ENCODE data around the gene NXNL2. TPM values are rescaled to one million over a fixed set of nuclear protein-coding genes. Genes with fewer than 3 reads are reported as not detected.

The NXNL2 gene
- polyA plus RNA-seq, 3 donors, result 0.06 to 0.39 TPM; not detected in 1

GRCh38 chr9:88528080-88528790, 6.7 kb upstream of the NXNL2 start:
- WGBS, 3 donors, result 69 to 81% (median 78%) methylated on average over 6 of the region's 6 CpGs
- H3K27ac ChIP-seq (ENCODE audit: low read depth, low read length), result no peak overlapping the region

GRCh38 chr9:88529496-88529895, 5.5 kb upstream of the NXNL2 start:
- WGBS, 3 donors, result 81 to 83% (median 83%) methylated on average over 6 of the region's 6 CpGs
- no peak overlapping the region for H3K27ac ChIP-seq (ENCODE audit: low read depth, low read length)

DNA sequence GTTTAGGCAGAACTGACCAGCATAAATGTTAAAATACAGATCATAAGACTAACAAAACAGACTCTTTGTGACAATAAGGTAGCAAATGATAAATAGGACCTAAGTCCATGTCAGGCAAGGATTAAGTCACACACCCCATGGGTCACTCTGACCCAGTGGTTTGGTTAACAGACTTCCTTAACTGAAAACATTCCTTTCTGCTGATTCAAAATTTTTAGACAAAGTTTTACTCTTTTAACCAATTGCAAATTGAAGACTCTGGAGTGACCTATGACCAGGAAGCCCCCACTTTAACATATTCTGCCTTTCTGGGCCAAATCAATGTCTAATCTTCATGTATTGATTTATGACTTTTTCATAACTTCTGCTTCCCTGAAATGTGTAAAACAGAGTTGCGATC, 4.9 kb upstream of the NXNL2 start:
- no peak overlapping the region for H3K27ac ChIP-seq (ENCODE audit: low read depth, low read length)
- 34 to 54% (median 50%) methylated on average over 1 of the region's 1 CpG for WGBS, 3 donors

GRCh38 chr9:88531920-88532698, 2.9 kb upstream of the NXNL2 start:
- WGBS, 3 donors, result 16 to 22% (median 21%) methylated on average over 31 of the region's 31 CpGs
- H3K27ac ChIP-seq (ENCODE audit: low read depth, low read length), result no peak overlapping the region

- 1 to 2% (median 2%) methylated on average over 40 to 41 of the region's 41 CpGs for WGBS, 3 donors
- no peak overlapping the region for H3K27ac ChIP-seq (ENCODE audit: low read depth, low read length)
Measured at GRCh38 chr9:88533951-88534455, 975 bp upstream of the NXNL2 start.

DNA sequence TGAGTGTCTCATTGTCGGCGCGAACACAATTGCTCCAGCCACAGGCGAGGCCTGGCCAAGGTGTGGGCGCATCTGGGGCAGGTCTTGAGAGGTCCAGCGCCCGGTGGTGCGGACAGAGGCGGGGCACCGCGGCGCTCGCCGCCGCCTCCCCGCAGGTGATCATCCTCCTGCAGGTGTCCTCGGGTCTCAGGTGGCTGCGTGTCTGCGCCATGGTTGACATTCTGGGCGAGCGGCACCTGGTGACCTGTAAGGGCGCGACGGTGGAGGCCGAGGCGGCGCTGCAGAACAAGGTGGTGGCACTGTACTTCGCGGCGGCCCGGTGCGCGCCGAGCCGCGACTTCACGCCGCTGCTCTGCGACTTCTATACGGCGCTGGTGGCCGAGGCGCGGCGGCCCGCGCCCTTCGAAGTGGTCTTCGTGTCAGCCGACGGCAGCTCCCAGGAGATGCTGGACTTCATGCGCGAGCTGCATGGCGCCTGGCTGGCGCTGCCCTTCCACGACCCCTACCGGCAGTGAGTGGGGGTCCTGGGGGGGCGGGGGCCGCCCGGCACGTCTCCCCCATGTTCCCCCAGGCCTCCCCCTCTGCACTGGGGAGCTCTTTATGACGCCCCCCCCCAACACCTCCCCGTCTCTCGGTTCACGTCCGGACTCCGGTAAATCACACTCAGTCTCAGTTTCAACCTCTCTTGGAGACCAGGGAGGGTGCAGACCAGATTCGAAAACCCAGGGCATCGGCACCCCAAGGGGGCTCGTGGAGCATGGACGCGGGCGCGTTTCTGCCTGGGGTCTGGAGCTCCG, 446 bp downstream of the NXNL2 start:
- H3K27ac ChIP-seq (ENCODE audit: low read depth, low read length), result no peak overlapping the region
- WGBS, 3 donors, result 4 to 5% (median 4%) methylated on average over 63 to 75 of the region's 75 CpGs

GRCh38 chr9:88536023-88536324, 996 bp downstream of the NXNL2 start:
- 14 to 21% (median 16%) methylated on average over 18 of the region's 18 CpGs for WGBS, 3 donors
- no peak overlapping the region for H3K27ac ChIP-seq (ENCODE audit: low read depth, low read length)

DNA sequence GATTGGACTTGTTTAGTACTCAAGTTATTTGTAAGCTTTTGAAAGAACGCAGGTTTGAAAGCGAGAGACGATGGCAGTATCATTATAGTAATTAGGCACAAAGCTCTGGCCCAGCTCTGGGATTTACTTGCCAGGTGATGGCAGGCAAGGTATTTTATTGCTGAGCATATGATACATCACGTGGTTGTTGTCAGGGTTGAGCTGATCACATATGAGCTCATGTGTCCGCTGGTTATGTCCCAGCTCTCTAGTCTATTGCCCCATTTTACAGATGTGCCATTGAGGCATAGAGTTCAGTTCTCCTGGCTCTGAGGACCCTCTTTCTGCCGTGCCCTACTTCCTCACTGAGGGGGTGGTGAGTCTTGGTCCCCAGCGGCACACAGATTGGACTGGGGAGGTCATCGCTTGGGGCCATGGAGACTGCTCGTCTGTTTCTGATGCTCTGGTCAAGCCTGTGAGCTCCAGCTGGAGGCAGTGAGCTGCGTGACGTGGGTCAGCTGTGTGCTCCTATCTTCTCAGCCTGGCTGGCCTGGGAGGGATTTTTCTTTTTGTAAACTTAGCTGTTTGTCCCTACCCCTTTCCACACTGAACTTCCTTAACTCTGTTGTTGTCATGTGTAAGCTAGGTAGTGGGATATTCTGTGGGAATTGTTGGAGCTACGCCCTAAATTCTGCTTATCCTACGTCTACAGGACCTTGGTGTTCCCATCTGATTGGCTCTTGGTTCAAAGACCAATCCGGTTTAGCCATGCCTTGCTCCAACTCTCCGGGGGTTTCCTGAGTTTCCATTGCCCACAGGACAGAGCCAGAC, 2.2 kb downstream of the NXNL2 start:
- no peak overlapping the region for H3K27ac ChIP-seq (ENCODE audit: low read depth, low read length)
- 62 to 74% (median 71%) methylated on average over 15 of the region's 15 CpGs for whole genome bisulfite sequencing, 3 donors

DNA sequence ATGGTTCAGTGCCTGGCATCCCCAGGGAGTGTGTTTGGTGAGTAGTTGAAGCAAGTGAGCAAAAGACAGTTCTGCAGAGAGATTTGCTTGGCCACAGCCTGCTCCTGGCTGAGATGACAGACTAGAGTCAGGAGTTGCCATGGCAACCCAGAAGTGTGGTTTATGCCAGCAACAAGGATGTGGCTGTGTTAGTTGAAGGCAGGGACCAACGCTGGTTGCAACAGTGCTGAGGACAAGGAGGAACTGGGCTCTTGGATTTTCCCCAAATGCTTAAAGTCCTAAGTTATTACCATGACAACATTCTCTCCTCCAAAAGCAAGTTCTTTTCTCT, 2.7 kb downstream of the NXNL2 start:
- 0 to 12% (median 6%) methylated on average over 1 of the region's 1 CpG for WGBS, 3 donors
- H3K27ac ChIP-seq (ENCODE audit: low read depth, low read length), result no peak overlapping the region

GRCh38 chr9:88538311-88539085, 3.5 kb downstream of the NXNL2 start:
- no peak overlapping the region for H3K27ac ChIP-seq (ENCODE audit: low read depth, low read length)
- 81 to 88% (median 85%) methylated on average over 10 of the region's 10 CpGs for WGBS, 3 donors

DNA sequence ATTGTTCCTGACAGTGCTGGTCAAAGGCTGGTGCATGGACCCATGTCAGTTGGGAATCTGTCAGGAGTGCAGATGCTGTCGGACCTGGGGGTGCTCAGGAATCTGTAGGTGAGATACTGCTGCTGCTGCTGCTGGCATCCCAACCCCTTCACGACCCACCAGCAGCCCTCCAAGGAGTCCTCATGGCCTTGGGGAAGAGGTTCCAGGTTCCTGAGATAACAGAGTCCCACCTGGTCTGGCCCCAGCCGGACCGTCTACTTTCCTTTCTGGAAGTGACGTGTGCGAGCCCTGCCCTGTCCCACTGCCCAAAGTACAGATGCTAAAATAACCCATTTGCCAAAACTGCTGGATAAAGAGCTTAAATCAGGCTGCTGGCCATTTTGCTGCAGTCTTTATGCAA, 4.3 kb downstream of the NXNL2 start:
- no peak overlapping the region for H3K27ac ChIP-seq (ENCODE audit: low read depth, low read length)
- 79 to 85% (median 82%) methylated on average over 6 of the region's 6 CpGs for WGBS, 3 donors

- 89 to 97% (median 94%) methylated on average over 10 of the region's 10 CpGs for WGBS, 3 donors
- H3K27ac ChIP-seq (ENCODE audit: low read depth, low read length), result no peak overlapping the region
Measured at GRCh38 chr9:88540251-88540763, 5.3 kb downstream of the NXNL2 start.

DNA sequence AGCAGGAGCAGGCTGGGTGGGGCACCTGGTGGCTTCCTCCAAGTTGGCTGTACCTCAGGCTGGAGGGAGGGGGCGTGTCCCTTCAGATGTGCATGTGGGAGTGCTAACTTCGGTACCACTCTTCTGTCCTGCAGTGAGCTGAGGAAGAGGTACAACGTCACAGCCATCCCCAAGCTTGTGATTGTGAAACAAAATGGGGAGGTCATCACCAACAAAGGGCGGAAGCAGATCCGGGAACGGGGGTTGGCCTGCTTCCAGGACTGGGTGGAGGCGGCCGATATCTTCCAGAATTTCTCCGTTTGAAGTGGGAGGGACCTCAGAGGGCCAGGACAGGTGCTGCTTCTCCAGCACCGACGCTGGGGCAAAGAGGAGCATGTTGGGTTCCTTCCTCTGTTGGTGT, 9.3 kb downstream of the NXNL2 start:
- WGBS, 3 donors, result 47 to 52% (median 50%) methylated on average over 11 of the region's 11 CpGs
- no peak overlapping the region for H3K27ac ChIP-seq (ENCODE audit: low read depth, low read length)

GRCh38 chr9:88551546-88552137, 16.7 kb downstream of the NXNL2 start:
- 17 to 52% (median 48%) methylated on average over 2 of the region's 2 CpGs for WGBS, 3 donors

GRCh38 chr9:88553350-88553749, 18.4 kb downstream of the NXNL2 start:
- WGBS, 3 donors, result 81 to 84% (median 83%) methylated on average over 3 of the region's 3 CpGs
- H3K27ac ChIP-seq (ENCODE audit: low read depth, low read length), result no peak overlapping the region

More at GRCh38 chr9:88551546-88552137, 16.7 kb downstream of the NXNL2 start:
- no peak overlapping the region for H3K27ac ChIP-seq (ENCODE audit: low read depth, low read length)

DNA sequence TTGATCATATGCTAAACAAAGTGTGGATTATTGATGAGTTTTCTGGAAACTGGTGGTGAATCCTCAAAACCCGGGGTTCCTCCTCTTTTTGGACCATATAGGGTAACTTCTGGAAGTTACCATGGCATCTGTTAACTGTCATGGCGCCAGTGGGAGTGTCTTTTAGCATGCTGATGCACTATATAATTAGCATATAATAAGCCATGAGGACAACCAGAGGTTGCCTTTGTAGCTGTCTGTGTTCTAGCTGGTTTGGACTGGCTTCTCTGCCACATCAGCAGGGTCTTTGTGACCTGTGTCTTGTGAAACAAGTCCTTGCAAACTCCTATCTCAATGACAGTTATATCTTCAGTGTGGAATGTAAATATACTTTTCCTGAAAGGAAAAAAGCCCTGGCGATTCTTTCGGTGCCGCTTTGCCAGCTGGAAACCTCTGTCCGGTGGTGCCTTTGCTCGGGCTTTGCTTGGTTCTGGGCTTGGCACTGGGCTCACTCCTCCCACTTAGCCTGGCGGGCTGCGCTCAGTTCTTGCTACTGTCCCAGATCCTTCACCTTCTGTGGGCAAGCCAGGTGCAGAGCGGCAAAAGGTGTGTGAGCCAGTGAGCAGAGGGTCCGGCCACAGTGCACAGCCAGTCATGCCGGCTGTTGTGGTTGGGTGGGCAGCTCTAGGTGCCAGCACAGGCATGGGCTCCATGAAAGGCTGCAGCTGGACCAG, 20.4 kb downstream of the NXNL2 start:
- no peak overlapping the region for H3K27ac ChIP-seq (ENCODE audit: low read depth, low read length)
- WGBS, 3 donors, result 76 to 92% (median 91%) methylated on average over 12 of the region's 12 CpGs

DNA sequence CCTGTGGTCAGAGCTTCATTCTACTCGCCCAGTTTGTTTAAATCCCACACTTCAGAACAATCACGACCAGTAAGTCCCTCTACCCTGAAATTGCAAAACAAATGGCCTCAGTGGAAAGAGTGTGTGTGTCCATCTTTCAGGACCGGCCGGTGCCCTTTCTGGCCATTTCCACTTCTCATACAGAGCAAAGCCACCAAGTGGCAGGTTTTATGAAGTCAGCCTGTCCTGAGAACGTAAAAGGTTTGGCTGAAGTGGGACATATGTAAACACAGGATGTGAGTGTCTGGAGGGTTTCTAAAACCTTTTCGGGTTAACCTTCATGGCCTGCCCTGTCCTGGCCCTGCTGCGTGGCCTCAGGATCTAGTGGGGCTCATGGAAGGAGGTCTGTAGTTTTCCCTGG, 24.7 kb downstream of the NXNL2 start:
- no peak overlapping the region for H3K27ac ChIP-seq (ENCODE audit: low read depth, low read length)
- 56 to 72% (median 69%) methylated on average over 7 of the region's 7 CpGs for WGBS, 3 donors
